COLO668 (cell line): ENCODE results near the gene SLC2A3.
"Not testable (repeated sequence)": the region's sequence is repeated elsewhere in the genome, so short reads cannot be mapped to it uniquely, and the experiment has no call there.

ENCODE experiments used
- DNase-seq: peaks from one replicate; lab custom pipeline; 2025; ENCODE audit not compliant: unreplicated experiment; lab: John Stamatoyannopoulos, UW

Gene SLC2A3

GRCh38 chr12:7935590-7936581, at the start of gene SLC2A3:
TSS of gene SLC2A3 (minus strand) at chr12:7936187. CDS start at chr12:7936034, 153 bp downstream.
- DNase-seq: no peak

- DNase-seq: no peak
Measured at GRCh38 chr12:7984900-7985299, 48.9 kb upstream of the SLC2A3 start.

GRCh38 chr12:7983460-7983859, 47.5 kb upstream of the SLC2A3 start:
- not testable (repeated sequence) for DNase-seq

GRCh38 chr12:7983019-7983418, 47.0 kb upstream of the SLC2A3 start:
- not testable (repeated sequence) for DNase-seq

- DNase-seq: not testable (repeated sequence)
Measured at GRCh38 chr12:7982332-7982735, 46.3 kb upstream of the SLC2A3 start.

GRCh38 chr12:7981446-7981845, 45.5 kb upstream of the SLC2A3 start:
- DNase-seq: no peak

GRCh38 chr12:7977351-7978124, 41.6 kb upstream of the SLC2A3 start:
- DNase-seq: not testable (repeated sequence)

- DNase-seq: no peak
Measured at GRCh38 chr12:7973457-7973825, 37.5 kb upstream of the SLC2A3 start.

GRCh38 chr12:7972734-7973456, 36.9 kb upstream of the SLC2A3 start:
- no peak for DNase-seq

- DNase-seq: not testable (repeated sequence)
Measured at GRCh38 chr12:7972269-7972668, 36.3 kb upstream of the SLC2A3 start.

GRCh38 chr12:7971765-7972164, 35.8 kb upstream of the SLC2A3 start:
- not testable (repeated sequence) for DNase-seq

GRCh38 chr12:7970475-7971252, 34.7 kb upstream of the SLC2A3 start:
- peak; percentile 33 for DNase-seq

GRCh38 chr12:7966563-7966962, 30.6 kb upstream of the SLC2A3 start:
- no peak for DNase-seq

GRCh38 chr12:7964669-7965068, 28.7 kb upstream of the SLC2A3 start:
- not testable (repeated sequence) for DNase-seq

- DNase-seq: no peak
Measured at GRCh38 chr12:7961395-7962178, 25.6 kb upstream of the SLC2A3 start.

- no peak for DNase-seq
Measured at GRCh38 chr12:7959701-7960121, 23.7 kb upstream of the SLC2A3 start.

GRCh38 chr12:7959278-7959677, 23.3 kb upstream of the SLC2A3 start:
- no peak for DNase-seq

GRCh38 chr12:7954877-7955276, 18.9 kb upstream of the SLC2A3 start:
- DNase-seq: not testable (repeated sequence)

GRCh38 chr12:7954418-7954817, 18.4 kb upstream of the SLC2A3 start:
- DNase-seq: not testable (repeated sequence)
